Superior temporal gyrus (tissue), 1 donor: ENCODE results near the gene FXYD7.
"Not testable (repeated sequence)": the region's sequence is repeated elsewhere in the genome, so short reads cannot be mapped to it uniquely, and the experiment has no call there.

ENCODE experiments used
- DNase-seq: peaks from one replicate; pipeline ENCODE4 v3.0.0-alpha.2; 2016; ENCODE audit errors: extremely low spot score

FXYD7 gene

DNA sequence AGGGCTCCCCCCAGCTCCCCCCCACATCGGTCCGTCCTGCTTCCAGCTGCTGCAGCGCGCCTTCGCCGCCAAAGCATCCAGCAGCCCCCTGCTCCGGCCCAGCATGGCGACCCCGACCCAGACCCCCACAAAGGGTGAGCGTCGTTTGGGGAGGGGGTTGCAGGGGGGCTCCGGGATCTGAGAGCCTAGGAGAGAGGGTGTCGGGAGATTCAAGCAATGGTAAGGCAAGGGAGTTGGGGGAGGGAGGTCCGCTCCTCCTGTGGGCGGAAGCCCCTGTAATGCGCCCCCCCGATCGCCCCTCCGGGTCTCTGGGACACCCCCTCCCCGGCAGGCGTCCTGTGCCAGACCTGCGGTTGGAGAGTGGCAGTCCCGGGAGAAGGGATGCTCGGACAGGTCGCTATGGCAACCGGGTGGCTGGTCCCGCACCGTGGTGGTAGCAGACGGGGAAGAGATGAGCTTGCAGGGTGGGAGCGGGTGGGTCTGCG, at the start of gene FXYD7:
TSS of gene FXYD7 (plus strand) at position 25 of the 485 bp plus-strand sequence. CDS start at position 104, 79 bp downstream.
- no peak for DNase-seq

- DNase-seq, result no peak
These were observed 49.6 kb upstream of the FXYD7 start for GRCh38 chr19:35093430-35093829.

DNA sequence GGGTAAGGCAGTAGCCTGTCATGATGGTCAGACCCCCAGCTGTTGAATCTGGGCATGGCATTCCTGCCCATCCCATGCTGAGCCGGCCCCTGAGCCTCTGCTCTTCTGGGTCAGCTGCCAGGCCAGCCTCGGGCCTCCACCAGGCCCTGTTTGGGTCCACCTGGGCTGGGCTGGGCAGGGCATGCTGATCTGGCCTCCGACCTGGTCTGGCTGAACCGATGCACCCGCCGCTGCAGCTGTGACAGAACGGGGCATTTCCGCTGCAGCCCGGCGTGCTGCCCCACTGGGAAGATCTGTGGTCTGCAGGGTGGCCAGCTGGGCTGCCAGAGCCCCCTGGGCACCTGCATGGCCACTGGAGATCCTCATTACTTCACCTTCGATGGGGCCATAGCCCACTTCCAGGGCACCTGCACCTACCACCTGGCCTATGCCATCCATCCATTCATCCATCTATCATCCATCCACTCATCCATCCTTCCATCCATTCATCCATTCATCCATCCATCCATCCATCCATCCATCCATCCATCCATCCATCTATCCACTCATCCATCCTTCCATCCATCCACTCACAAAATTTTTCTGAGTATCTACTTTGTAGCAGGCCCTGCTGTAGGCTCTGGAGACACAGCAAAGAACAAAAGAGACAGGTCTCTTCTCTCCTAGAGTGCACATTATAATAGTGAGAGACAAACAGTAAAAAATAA, 49.0 kb upstream of the FXYD7 start:
- no peak for DNase-seq

DNA sequence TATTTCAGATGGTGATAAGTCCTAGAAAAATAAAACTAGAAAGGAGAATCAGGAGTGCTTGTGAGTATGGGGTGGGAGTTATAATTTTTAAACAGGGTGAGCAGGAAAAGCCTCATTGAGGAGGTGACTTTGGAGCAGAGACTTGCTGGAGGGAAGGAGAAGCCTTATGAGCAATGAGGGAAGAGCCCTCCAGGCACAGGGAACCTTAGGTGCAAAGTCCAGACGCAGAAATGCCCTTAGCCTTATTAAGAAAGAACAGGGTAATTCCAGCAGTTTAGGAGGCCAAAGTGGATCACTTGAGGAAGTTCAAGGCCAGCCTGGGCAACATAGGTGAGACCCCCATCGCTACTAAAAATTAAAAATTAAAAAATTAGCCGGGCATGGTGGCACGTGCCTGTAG, 48.4 kb upstream of the FXYD7 start:
- no peak for DNase-seq

- DNase-seq, result no peak
These were observed 47.2 kb upstream of the FXYD7 start for GRCh38 chr19:35095667-35096368.

DNA sequence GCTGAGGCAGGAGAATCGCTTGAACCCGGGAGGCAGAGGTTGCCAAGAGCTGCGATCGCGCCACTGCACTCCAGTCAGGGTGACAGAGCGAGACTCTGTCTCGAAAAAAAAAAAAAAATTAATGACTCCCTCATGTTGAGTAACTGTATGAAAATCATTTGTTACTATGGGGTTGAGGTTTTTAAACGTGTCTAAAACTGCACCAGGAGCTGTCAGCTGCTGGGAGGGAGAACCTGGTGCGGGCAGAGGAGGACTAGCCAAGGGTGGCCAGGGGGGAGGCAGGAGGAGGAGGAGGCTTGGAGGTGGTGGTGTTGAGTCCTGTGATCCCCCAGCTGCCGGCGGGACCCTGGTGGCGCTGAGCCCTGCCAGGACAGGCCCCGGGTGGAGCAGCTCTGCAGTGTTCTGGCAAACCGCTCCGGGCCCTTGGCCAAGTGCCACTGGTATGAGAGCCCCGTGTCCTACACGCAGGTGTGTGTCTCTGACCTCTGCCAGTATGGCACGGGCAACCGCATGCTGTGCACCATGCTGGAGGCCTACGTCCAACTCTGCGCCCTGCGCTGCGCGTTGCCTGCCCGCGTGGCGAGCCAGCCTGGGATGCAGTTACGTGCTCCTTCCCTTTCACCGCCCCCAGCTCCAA, 44.5 kb upstream of the FXYD7 start:
- no peak for DNase-seq

DNA sequence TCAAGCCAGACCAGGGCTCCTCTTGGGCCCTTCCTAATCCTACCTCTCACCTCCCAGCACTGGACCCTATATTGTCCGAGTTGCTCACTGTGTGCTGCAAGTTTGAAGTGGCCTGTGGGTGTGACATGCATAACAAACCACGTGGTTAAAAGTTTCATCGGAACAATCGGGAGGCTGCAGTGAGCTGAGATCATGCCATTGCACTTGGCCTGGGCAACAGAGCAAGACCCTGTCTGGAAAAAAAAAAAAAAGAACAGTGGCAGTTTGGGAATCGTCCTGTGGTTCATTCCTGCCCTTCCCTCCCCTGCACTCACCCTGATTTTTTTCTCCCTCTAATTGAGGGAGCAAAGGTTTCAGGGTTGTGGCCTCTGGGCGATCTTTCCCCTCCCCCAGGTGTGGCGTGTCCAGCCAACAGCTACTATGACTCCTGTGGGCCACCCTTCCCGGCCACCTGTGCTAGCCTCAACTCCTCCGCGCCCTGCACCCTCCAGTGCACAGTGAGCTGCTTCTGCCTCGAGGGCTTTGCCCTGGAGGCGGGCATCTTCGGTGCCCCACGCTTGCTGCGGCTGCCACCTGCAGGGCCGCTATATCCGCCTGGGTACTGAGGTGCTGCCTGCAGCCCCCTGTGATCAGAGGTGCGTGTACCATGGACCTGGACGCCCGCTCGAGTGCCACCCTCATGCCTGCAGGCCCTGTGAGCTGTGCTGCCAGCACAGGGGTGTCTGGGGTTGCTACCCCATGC, 43.7 kb upstream of the FXYD7 start:
- no peak for DNase-seq

- DNase-seq, result no peak
These were observed 43.2 kb upstream of the FXYD7 start for GRCh38 chr19:35099897-35100275.

- DNase-seq, result no peak
These were observed 42.2 kb upstream of the FXYD7 start for GRCh38 chr19:35100588-35101533.

DNA sequence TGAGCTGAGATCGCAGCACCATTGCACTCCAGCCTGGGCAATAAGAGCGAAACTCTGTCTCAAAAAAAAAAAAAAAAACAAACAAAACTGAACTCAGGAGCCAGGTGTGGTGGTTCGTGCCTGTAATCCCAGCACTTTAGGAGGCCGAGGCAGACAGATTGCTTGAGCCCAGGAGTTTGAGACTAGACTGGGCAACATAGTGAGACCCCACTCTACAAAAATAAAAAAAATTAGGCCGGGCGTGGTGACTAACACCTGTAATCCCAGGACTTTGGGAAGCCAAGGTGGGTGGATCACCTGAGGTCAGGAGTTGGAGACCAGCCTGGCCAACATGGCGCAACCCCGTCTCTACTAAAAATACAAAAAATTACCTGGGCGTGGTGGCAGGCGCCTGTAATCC, 41.1 kb upstream of the FXYD7 start:
- DNase-seq, result not testable (repeated sequence)

DNA sequence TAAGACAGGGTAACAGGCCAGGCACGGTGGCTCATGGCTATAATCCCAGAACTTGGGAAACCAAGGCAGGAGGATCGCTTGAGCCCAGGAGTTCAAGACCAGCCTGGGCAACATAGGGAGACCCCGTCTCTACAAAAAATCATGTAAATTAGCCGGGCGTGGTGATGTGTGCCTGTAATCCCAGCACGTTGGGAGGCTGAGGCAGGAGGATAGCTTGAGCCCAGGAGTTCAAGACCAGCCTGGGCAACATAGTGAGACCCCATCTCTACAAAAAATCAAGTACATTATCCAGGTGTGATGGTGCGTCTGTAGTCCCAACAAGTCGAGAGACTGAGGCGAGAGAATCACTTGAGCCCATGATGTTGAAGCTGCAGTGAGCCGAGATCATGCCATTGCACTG, 39.4 kb upstream of the FXYD7 start:
- not testable (repeated sequence) for DNase-seq

GRCh38 chr19:35104361-35104760, 38.7 kb upstream of the FXYD7 start:
- DNase-seq, result no peak

DNA sequence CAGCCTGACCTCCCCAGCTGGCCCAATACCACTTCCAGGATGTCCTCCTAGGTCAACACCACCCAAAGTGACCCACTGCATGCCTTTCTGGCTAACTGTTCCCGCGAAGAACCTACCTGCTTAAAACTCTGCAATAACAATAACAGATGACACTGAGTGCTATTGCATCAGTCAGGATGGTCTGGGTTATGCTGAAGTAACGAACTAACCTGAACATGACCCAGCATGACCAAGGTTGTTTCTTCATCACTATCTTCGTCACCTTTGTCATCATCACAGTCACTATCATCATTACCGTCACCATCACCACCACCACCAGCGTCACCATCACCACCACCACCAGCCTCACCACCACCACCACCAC, 38.0 kb upstream of the FXYD7 start:
- no peak for DNase-seq

- DNase-seq, result no peak
These were observed 37.4 kb upstream of the FXYD7 start for GRCh38 chr19:35105411-35106290.

DNA sequence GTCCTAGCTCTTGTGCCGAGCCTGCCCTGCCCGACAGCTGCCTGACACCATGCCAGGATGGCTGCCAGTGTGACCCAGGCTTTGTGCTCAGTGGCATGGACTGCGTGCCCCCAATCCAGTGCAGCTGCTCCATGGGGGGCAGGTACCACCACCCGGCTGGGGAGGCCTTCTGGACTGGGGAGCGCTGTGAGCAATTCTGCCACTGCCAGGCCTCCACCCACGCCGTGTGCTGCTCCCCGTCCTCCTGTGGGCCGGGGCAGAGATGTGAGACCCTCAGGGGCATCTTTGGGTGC, 36.8 kb upstream of the FXYD7 start:
- DNase-seq, result peak; percentile 85

DNA sequence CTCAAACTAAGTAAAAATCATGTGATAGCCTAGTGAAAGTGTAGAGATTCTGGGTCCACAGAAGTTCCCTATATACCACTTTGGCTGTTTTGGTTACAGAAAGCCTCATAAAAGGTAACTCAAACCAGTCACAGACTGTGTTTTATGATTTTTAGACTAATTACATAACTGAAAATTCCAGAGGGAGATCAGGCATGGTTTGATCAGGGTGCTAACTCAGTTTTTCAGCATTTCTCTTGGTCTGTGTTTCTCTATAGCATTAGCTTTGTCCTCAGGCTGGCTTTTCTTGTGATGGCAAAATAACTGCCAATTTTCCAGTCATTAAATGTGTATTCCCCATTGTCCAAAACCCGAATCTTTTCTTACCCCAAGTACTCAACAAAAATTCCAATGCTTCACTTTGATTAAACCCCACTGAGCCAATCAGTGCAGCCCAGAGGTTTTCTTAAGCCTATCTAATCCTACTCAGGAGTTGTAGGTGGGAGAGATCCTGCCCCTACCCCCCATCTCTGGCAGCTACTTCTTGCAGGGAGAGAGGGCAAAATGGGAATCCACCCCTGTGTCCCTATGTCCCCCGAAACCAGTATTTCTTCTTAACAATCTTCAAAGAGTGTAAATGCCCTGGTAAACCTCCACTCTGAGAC, 36.0 kb upstream of the FXYD7 start:
- DNase-seq, result peak; percentile 64

- peak; percentile 95 for DNase-seq
These were observed 35.5 kb upstream of the FXYD7 start for GRCh38 chr19:35107545-35107944.

DNA sequence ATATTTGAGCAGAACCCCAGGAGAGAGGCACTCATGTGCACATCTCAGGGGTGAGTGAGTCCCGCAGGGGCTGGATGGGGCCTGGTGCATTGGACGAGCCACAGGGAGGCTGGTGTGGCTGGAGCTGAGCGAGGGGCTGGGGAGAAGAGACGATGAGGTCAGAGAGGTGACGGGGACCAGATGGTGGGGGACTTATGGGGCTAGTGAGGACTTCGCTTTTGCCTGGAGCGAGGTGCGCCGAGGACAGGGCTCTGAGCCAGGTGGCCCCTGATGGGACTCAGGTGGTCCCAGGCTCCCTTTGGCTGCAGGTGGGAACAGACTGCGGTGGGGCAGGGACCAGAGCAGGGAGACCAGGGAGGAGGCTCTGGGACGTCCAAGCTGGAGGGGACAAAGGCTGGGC, 34.3 kb upstream of the FXYD7 start:
- DNase-seq, result no peak

- peak; percentile 38 for DNase-seq
These were observed 33.5 kb upstream of the FXYD7 start for GRCh38 chr19:35109395-35110112.
